Pulmonary artery endothelial cell (primary cell): ENCODE data around the gene CRHBP. TPM values are rescaled to one million over a fixed set of nuclear protein-coding genes. Genes with fewer than 3 reads are reported as not detected.
A peak's percentile ranks its signal among the peaks of the same experiment; 100 is the strongest.
"Not testable (repeated sequence)": the region's sequence is repeated elsewhere in the genome, so short reads cannot be mapped to it uniquely, and the experiment has no call there.

Source experiments
- DNase-seq: peaks from one replicate; pipeline ENCODE4 v3.0.0-alpha.2; 2011; ENCODE audit warnings: low read depth, low spot score
- total RNA-seq: library from RNA; depleted of rRNA; stranded (reverse); fragments of >200 nt; gene quantifications from 2 replicates; pipeline ENCODE4 v1.2.3, GENCODE V29; 2014

Gene CRHBP
- total RNA-seq, 1 donor from 2014 or later = not detected

GRCh38 chr5:76958991-76959767 is 6.3 kb downstream of the CRHBP start:
- peak; percentile 27 for DNase-seq

- DNase-seq = no peak
Measured at GRCh38 chr5:76960004-76960625, 7.3 kb downstream of the CRHBP start.

- no peak for DNase-seq
Measured at GRCh38 chr5:76964060-76964459, 11.2 kb downstream of the CRHBP start.

GRCh38 chr5:76971511-76971910 is 18.7 kb downstream of the CRHBP start:
- DNase-seq = no peak

- no peak for DNase-seq
Measured at GRCh38 chr5:76972689-76973088, 19.8 kb downstream of the CRHBP start.

- no peak for DNase-seq
Measured at GRCh38 chr5:76974785-76975184, 21.9 kb downstream of the CRHBP start.

GRCh38 chr5:76978869-76979268 is 26.0 kb downstream of the CRHBP start:
- DNase-seq = no peak

- no peak for DNase-seq
Measured at GRCh38 chr5:76980518-76981144, 27.8 kb downstream of the CRHBP start.

GRCh38 chr5:76982450-76982849 is 29.6 kb downstream of the CRHBP start:
- no peak for DNase-seq

GRCh38 chr5:76983468-76983867 is 30.6 kb downstream of the CRHBP start:
- DNase-seq = no peak

- DNase-seq = no peak
Measured at GRCh38 chr5:76986825-76987526, 34.1 kb downstream of the CRHBP start.

- DNase-seq = no peak
Measured at GRCh38 chr5:76990899-76991459, 38.1 kb downstream of the CRHBP start.

- not testable (repeated sequence) for DNase-seq
Measured at GRCh38 chr5:76993436-76993835, 40.6 kb downstream of the CRHBP start.

GRCh38 chr5:76994337-76994736 is 41.5 kb downstream of the CRHBP start:
- DNase-seq = no peak

GRCh38 chr5:76998251-76998650 is 45.4 kb downstream of the CRHBP start:
- not testable (repeated sequence) for DNase-seq

- DNase-seq = no peak
Measured at GRCh38 chr5:76999451-76999850, 46.6 kb downstream of the CRHBP start.

GRCh38 chr5:77003246-77003645 is 50.4 kb downstream of the CRHBP start:
- no peak for DNase-seq

- DNase-seq = no peak
Measured at GRCh38 chr5:77006124-77006523, 53.3 kb downstream of the CRHBP start.

GRCh38 chr5:77008413-77008812 is 55.6 kb downstream of the CRHBP start:
- DNase-seq = no peak

GRCh38 chr5:77010243-77010642 is 57.4 kb downstream of the CRHBP start:
- no peak for DNase-seq

- no peak for DNase-seq
Measured at GRCh38 chr5:77011498-77011897, 58.7 kb downstream of the CRHBP start.

- DNase-seq = no peak
Measured at GRCh38 chr5:77012601-77013000, 59.8 kb downstream of the CRHBP start.
